ENCODE measurements around the gene LRRC32. TPM values are rescaled to one million over a fixed set of nuclear protein-coding genes. Genes with fewer than 3 reads are reported as not detected.
A peak's percentile ranks its signal among the peaks of the same experiment; 100 is the strongest.

The LRRC32 gene
- total and polyA plus RNA-seq, 2 of the 4 experiments (the other 2 are of a cell fraction), result 5.2 to 13.7 TPM

DNA sequence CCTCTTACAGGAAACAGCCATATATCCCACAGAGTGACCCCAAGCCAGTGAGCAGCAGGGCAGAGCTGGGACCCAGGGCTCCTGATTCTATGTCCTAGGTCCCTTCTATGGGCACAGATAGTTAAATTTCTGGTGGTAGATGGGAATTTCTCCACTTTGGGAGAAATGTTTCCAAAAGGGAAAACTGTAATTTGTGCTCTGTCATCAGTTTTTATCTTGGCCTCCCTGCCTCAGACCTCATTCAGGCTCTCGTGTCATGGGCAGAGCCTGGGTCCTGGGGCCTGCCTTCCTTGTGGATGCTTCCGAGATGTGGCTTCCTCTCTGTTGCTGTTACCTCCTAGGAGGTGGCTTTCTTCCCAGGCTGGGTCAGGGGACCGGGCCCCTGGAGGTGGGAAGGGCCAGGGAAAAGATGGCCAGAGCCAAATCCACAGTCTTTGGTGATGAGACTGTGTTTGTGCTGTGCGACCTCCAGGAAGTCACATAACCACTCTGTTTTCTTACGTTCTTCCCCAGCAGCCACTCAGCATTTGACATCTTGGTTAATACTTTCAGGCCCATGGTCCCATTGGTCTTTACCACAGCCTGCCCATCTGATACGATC lies 8.6 kb downstream of the LRRC32 start:
- Histone ChIP-seq H3K14ac (replicated peaks; ENCODE audit: low read depth, low read length) (no peak overlapping the region), H4K91ac (ENCODE audit: insufficient read depth, low read depth, low read length) (no peak overlapping the region), H3K4me1 (ENCODE audit: control insufficient read depth, insufficient read depth, low read length) (peaks cover under 1% of the 10 kb centered on the region; the same call in 1 of the 2 replicates), H3K18ac (ENCODE audit: low read depth, low read length) (no peak overlapping the region), H3K9me3 (ENCODE audit: control insufficient read depth, insufficient read depth, low read length) (no peaks in the 10 kb centered on the region), H2BK5ac (ENCODE audit: low read depth, low read length, poor library complexity, severe bottlenecking) (no peak overlapping the region), H4K20me1 (ENCODE audit: insufficient read depth, low read length) (no peaks in the 10 kb centered on the region), H4K8ac (ENCODE audit: low read depth in 2 of 2, low read length in 2 of 2) (no peak overlapping the region), H3K4me3 (ENCODE audit: insufficient read depth, low read depth, low read length) (no peak overlapping the region), H2BK15ac (ENCODE audit: low read depth, low read length) (no peak overlapping the region; the same call in 2 of the 3 replicates), H3K27ac (ENCODE audit: insufficient read depth, low read length) (no peak overlapping the region), H2BK20ac (ENCODE audit: low read depth, low read length) (no peak overlapping the region), H3K27me3 (ENCODE audit: control insufficient read depth, insufficient read depth, low read length) (no peaks in the 10 kb centered on the region), H2AFZ (replicated peaks; ENCODE audit: low read length, poor library complexity) (no peak overlapping the region), H3K79me1 (ENCODE audit: low read depth in 1 of 2, low read length in 2 of 2) (no peaks in the 10 kb centered on the region), H4K5ac (ENCODE audit: low read depth, low read length) (no peak overlapping the region), H3K36me3 (ENCODE audit: control insufficient read depth, insufficient read depth, low read length) (peaks cover 11% of the 10 kb centered on the region; the same call in 1 of the 2 replicates), H2AK9ac (replicated peaks; ENCODE audit: low read depth, low read length, poor library complexity) (no peak overlapping the region), H2AK5ac (ENCODE audit: low read depth, low read length) (peak overlapping the region; percentile 30; the same call in 1 of the 2 replicates), H3K4me2 (ENCODE audit: low read depth, low read length) (no peak overlapping the region), H3K9me1 (ENCODE audit: insufficient read depth, low read length) (no peaks in the 10 kb centered on the region), H3K9ac (ENCODE audit: low read depth, low read length) (no peak overlapping the region), H3K23ac (ENCODE audit: low read depth, low read length) (no peak overlapping the region), H3K56ac (ENCODE audit: extremely low read depth, insufficient read depth, low read length) (no peak overlapping the region), H3K4ac (ENCODE audit: low read depth, low read length) (no peak overlapping the region), H2BK120ac (ENCODE audit: low read depth, low read length) (no peak overlapping the region)
- no CpG with 5 or more reads among the region's 6 CpGs for WGBS, 2 experiments (ENCODE audit: extremely low coverage in 2 of 2, insufficient read length in 1 of 2)
- dilution Hi-C loops (cut with HindIII; ENCODE audit: low sequenced_read_pairs, unreplicated experiment), result no loop called here
- ATAC-seq (ENCODE audit: low read depth) (no peak), DNase-seq (no peak)
- in situ Hi-C loops (cut with MboI; ENCODE audit: low sequenced_read_pairs), result no loop called here
- intact Hi-C loops (cut with micrococcal nuclease), result no loop called here
- POLR2A ChIA-PET (ENCODE audit: unreplicated experiment), result no interaction called here
- TF ChIP-seq CEBPB (IDR thresholded peaks at IDR 0.05; ENCODE audit: low read depth, low read length), result no peak
- TF ChIP-seq MAFK (IDR thresholded peaks at IDR 0.05; ENCODE audit: low read depth, low read length), result peak; percentile 87
- CTCF ChIA-PET, result no interaction called here
- no TSS peak for BruUV-seq (replicated peaks)

Measured in IMR-90 (cell line).